Testis (tissue), 2 donors: Measurements from ENCODE around the gene UBE2E1.

ENCODE experiments used
- POLR2A ChIP-seq: fragments of 450-650 bp; IDR thresholded peaks from one replicate; pipeline ENCODE4 v1.6.1; 2017; ENCODE audit warnings: antibody characterized with exemption, mild to moderate bottlenecking, moderate library complexity
- TF ChIP-seq, protein P1 (sequence below), 3 experiments: fragments of 450-650 bp in 2 of 3; fragments of 200-600 bp in 1 of 3; sonication (generic) in 1 of 3; IDR thresholded peaks; one replicate each; pipeline ENCODE4 v1.5.1; 2016 to 2019; ENCODE audit warnings: antibody characterized with exemption in 3 of 3, mild to moderate bottlenecking in 2 of 3, moderate library complexity in 1 of 3

DNA sequence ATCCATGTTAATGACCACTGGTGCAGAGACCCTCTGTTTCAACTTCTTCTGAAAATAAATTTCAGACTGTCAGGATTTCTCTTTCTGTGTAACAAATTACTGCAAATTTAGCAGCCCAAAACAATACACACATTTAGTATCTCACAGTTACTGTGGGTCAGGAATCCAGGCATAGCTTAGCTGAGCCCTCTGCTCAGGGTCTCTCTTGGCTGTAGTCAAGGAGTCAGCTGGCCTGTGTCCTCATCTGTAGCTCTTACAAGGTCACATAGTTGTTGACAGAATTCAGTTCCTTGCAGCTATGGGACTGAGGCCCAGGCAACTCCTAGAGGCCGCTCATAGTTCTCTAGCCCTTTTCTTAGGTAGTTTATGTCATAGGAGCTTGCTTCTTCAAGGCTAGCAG, 59.2 kb downstream of the UBE2E1 start:
- TF ChIP-seq, protein P1, sequence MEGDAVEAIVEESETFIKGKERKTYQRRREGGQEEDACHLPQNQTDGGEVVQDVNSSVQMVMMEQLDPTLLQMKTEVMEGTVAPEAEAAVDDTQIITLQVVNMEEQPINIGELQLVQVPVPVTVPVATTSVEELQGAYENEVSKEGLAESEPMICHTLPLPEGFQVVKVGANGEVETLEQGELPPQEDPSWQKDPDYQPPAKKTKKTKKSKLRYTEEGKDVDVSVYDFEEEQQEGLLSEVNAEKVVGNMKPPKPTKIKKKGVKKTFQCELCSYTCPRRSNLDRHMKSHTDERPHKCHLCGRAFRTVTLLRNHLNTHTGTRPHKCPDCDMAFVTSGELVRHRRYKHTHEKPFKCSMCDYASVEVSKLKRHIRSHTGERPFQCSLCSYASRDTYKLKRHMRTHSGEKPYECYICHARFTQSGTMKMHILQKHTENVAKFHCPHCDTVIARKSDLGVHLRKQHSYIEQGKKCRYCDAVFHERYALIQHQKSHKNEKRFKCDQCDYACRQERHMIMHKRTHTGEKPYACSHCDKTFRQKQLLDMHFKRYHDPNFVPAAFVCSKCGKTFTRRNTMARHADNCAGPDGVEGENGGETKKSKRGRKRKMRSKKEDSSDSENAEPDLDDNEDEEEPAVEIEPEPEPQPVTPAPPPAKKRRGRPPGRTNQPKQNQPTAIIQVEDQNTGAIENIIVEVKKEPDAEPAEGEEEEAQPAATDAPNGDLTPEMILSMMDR (IDR thresholded peaks at IDR 0.05), result no peak
- TF ChIP-seq POLR2A, result no peak
